Calu3 (cell line): ENCODE results near the gene RAB3GAP2. TPM values are rescaled to one million over a fixed set of nuclear protein-coding genes. Genes with fewer than 3 reads are reported as not detected.
"Not testable (repeated sequence)": the region's sequence is repeated elsewhere in the genome, so short reads cannot be mapped to it uniquely, and the experiment has no call there.

ENCODE experiments used
- BruUV-seq: library from RNA; stranded (reverse); fragments of 400-500 nt; replicated peaks from 2 replicates; lab custom pipeline; 2021; lab: Mats Ljungman, UMichigan
- CTCF ChIA-PET: fragments of 300-600 bp; sonication (Branson Sonifier 250); formaldehyde crosslinking; loops from one replicate; lab custom pipeline; 2022; ENCODE audit warnings: antibody characterized with exemption; lab: Charles Lee
- DNase-seq: peaks from one replicate; pipeline ENCODE4 v3.0.0; 2022
- H3K27ac Mint-ChIP-seq: one replicate; pipeline ENCODE4 v1.8.0; 2022; ENCODE audit warnings: mixed read lengths; ENCODE audit not compliant: unreplicated experiment
- H3K27me3 Mint-ChIP-seq: one replicate; pipeline ENCODE4 v1.8.0; 2022; ENCODE audit warnings: mixed read lengths; ENCODE audit not compliant: unreplicated experiment
- H3K36me3 Mint-ChIP-seq: one replicate; pipeline ENCODE4 v1.8.0; 2022; ENCODE audit warnings: mild to moderate bottlenecking, moderate library complexity, mixed read lengths; ENCODE audit not compliant: insufficient read depth, unreplicated experiment
- H3K4me1 Mint-ChIP-seq: one replicate; pipeline ENCODE4 v1.8.0; 2022; ENCODE audit warnings: mild to moderate bottlenecking, low read depth, mixed read lengths; ENCODE audit not compliant: unreplicated experiment
- H3K4me3 Mint-ChIP-seq: one replicate; pipeline ENCODE4 v1.8.0; 2022; ENCODE audit warnings: mild to moderate bottlenecking, low read depth, moderate library complexity, mixed read lengths; ENCODE audit not compliant: unreplicated experiment
- H3K9me3 Mint-ChIP-seq: one replicate; pipeline ENCODE4 v1.8.0; 2022; ENCODE audit warnings: low read depth, mixed read lengths; ENCODE audit not compliant: unreplicated experiment
- intact Hi-C: fragments of 100-400 bp; cut with micrococcal nuclease; formaldehyde crosslinking; loops from one replicate; pipeline ENCODE4 v1.10.0; 2022; ENCODE audit not compliant: unreplicated experiment
- total RNA-seq: library from RNA; stranded (reverse); gene quantifications from 2 replicates; pipeline ENCODE4 v1.2.3, GENCODE V29; 2022
- TF ChIP-seq, protein P1 (sequence below): fragments of 200-600 bp; IDR thresholded peaks from one replicate; pipeline ENCODE4 v1.8.0; 2022; ENCODE audit warnings: antibody characterized with exemption; ENCODE audit not compliant: unreplicated experiment

Gene RAB3GAP2
- total RNA-seq, 1 experiment from 2014 or later: 48.0 TPM

DNA sequence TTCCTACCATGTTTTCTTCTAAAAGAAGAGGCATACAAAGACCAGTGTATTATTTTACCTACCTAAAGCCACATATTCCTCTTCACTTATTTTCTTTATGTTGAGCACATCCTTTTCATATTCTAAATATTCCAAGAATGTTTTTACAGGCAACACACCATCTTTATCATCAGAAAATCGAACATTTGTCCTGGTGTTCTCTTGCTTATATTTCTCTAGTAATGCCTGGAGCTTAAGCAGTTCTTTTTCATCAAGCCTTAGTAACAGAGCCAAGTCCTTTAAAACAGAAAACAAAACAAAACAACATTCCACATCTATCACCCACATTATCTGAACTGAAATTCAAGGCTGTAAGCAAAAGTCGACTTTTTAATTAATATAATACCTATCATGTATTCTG is 89.6 kb downstream of the RAB3GAP2 start:
- Mint-ChIP-seq H3K4me3 (no peak overlapping the region), H3K27me3 (no peaks in the 10 kb centered on the region), H3K4me1 (no peaks in the 10 kb centered on the region), H3K9me3 (no peaks in the 10 kb centered on the region), H3K36me3 (no peaks in the 10 kb centered on the region), H3K27ac (no peak overlapping the region)
- intact Hi-C loops: loop anchor here (10.0 kb wide), 1 partner anchor 592 kb away; no protein-coding TSS in a partner anchor
- CTCF ChIA-PET: no interaction called here
- TF ChIP-seq, protein P1, sequence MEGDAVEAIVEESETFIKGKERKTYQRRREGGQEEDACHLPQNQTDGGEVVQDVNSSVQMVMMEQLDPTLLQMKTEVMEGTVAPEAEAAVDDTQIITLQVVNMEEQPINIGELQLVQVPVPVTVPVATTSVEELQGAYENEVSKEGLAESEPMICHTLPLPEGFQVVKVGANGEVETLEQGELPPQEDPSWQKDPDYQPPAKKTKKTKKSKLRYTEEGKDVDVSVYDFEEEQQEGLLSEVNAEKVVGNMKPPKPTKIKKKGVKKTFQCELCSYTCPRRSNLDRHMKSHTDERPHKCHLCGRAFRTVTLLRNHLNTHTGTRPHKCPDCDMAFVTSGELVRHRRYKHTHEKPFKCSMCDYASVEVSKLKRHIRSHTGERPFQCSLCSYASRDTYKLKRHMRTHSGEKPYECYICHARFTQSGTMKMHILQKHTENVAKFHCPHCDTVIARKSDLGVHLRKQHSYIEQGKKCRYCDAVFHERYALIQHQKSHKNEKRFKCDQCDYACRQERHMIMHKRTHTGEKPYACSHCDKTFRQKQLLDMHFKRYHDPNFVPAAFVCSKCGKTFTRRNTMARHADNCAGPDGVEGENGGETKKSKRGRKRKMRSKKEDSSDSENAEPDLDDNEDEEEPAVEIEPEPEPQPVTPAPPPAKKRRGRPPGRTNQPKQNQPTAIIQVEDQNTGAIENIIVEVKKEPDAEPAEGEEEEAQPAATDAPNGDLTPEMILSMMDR: no peak
- no TSS peak for BruUV-seq
- DNase-seq: no peak

DNA sequence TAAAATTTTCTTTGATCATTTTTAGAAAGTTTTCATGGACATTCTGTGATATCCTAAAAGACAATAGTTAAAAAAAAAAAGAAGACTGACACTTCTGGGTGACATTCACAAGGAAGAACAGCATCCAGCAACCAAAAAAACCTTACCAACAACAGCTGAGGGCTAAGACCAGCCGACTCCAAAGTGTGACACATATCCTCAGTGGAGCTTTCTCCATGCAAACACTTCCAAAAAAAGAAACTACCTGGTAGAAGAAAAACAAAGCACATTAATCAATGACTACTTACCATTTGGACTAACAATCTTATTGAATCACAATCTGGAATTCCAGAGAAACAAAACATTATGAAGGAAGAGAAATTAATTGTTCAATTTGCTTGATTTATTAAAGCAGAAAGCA is 90.1 kb downstream of the RAB3GAP2 start:
- no peaks in the 10 kb centered on the region for H3K27me3 Mint-ChIP-seq
- H3K36me3 Mint-ChIP-seq: no peaks in the 10 kb centered on the region
- no TSS peak for BruUV-seq
- no peak for DNase-seq
- CTCF ChIA-PET: interaction anchor here (1.1 kb wide), 1 partner anchor 7 kb away, joined by 4 read pairs; no protein-coding TSS in a partner anchor
- H3K4me1 Mint-ChIP-seq: no peaks in the 10 kb centered on the region
- H3K27ac Mint-ChIP-seq: no peak overlapping the region
- H3K4me3 Mint-ChIP-seq: no peak overlapping the region
- H3K9me3 Mint-ChIP-seq: no peaks in the 10 kb centered on the region
- TF ChIP-seq, protein P1: no peak
- intact Hi-C loops: loop anchor here (10.0 kb wide), 1 partner anchor 593 kb away; no protein-coding TSS in a partner anchor

DNA sequence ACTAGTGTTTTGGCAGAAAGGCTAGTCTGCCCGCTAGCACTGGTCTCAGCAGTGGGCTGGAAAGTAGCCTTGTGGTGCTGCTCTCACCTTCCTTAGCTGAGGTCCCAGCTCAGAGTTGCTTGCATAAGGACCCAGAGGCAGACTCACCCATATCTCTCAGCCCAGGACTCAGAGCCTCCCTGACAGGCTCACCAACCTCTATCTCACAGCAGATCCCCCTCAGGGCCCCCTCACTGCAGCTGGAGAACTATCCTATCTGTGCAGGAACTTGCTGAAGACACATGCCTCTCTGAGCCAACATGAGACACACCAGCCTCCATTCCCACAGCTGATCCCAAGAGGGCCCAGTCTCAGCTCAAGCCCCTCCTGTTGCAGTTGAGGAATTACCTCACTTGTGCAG is 95.7 kb downstream of the RAB3GAP2 start:
- CTCF ChIA-PET: no interaction called here
- H3K4me3 Mint-ChIP-seq: no peak overlapping the region
- no TSS peak for BruUV-seq

DNA sequence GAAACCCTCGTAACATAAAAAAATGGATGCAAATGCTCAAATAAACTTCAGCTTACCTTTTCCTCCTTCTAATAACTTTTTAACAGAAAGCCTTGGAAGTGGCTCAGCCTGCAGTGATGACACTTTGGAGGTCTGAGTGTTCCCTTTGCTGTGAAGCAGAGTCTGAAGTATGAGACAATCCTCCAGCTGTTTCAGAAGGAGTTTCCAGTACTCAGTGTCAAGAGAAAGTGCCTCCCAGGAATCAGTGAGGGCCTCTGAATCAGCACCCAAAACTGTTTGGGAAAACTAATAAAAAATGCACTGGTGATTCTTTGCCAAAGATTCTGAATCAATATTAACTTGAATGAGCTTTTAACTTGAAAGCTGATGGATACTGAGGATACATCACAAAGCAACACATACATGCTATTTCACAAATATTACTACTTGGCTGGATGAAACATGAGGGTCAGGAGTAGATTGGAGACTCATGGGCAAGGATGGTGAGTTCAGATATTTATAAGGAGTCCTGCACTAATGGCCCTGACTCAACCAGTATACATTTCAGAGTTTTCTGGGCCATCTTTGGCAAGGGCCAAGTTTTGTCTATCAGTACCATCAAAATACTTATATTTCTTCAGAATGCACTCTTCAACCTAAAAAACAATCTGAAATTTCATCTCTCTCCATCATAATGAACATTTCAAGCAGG is 101.3 kb downstream of the RAB3GAP2 start:
- BruUV-seq: no TSS peak
- peaks cover 11% of the 10 kb centered on the region for H3K36me3 Mint-ChIP-seq
- intact Hi-C loops: no loop called here
- no peak overlapping the region for H3K27ac Mint-ChIP-seq
- H3K9me3 Mint-ChIP-seq: no peaks in the 10 kb centered on the region
- DNase-seq: no peak
- no peaks in the 10 kb centered on the region for H3K4me1 Mint-ChIP-seq
- no peak overlapping the region for H3K4me3 Mint-ChIP-seq
- CTCF ChIA-PET: interaction anchor here (0.6 kb wide), 1 partner anchor 604 kb away, joined by 4 read pairs; no protein-coding TSS in a partner anchor
- no peaks in the 10 kb centered on the region for H3K27me3 Mint-ChIP-seq
- TF ChIP-seq, protein P1: no peak

More for the DNA sequence above, 95.7 kb downstream of the RAB3GAP2 start:
- H3K27me3 Mint-ChIP-seq: no peaks in the 10 kb centered on the region
- DNase-seq: no peak
- TF ChIP-seq, protein P1: no peak
- no peaks in the 10 kb centered on the region for H3K4me1 Mint-ChIP-seq
- H3K27ac Mint-ChIP-seq: no peak overlapping the region
- intact Hi-C loops: no loop called here
- H3K9me3 Mint-ChIP-seq: no peaks in the 10 kb centered on the region
- peaks cover 9% of the 10 kb centered on the region for H3K36me3 Mint-ChIP-seq

DNA sequence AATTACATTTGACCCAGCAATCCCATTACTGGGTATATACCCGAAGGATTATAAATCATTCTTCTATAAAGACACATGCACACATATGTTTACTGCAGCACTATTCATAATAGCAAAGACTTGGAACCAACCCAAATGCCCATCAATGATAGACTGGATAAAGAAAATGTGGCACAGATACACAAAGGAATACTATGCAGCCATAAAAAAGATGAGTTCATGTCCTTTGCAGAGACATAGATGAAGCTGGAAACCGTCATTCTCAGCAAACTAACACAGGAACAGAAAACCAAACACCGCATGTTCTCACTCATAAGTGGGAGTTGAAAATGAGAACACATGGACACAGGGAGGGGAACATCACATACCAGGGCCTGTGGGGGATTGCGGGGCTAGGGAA is 102.4 kb downstream of the RAB3GAP2 start:
- DNase-seq, H3K27me3 Mint-ChIP-seq, H3K27ac Mint-ChIP-seq, intact Hi-C loops, H3K9me3 Mint-ChIP-seq, H3K4me3 Mint-ChIP-seq, CTCF ChIA-PET, H3K4me1 Mint-ChIP-seq, BruUV-seq: not testable (repeated sequence)
- H3K36me3 Mint-ChIP-seq: peaks cover 11% of the 10 kb centered on the region
